ENCODE data around the gene IQGAP1.
"Not testable (repeated sequence)": the region's sequence is repeated elsewhere in the genome, so short reads cannot be mapped to it uniquely, and the experiment has no call there.

The IQGAP1 gene

GRCh38 chr15:90524018-90524803, 136.2 kb downstream of the IQGAP1 start:
- FAIRE-seq; DNase-seq (ENCODE audit: insufficient read length, low spot score): not testable (repeated sequence)

- DNase-seq (ENCODE audit: insufficient read length, low spot score) (no peak), FAIRE-seq (no peak)
These were observed 140.9 kb downstream of the IQGAP1 start for GRCh38 chr15:90529011-90529370.

- DNase-seq (ENCODE audit: insufficient read length, low spot score) (peak; percentile 57), FAIRE-seq (no peak)
These were observed 141.6 kb downstream of the IQGAP1 start, which contains the start of gene CRTC3 for GRCh38 chr15:90529371-90530249. Gene CRTC3 (plus strand): TSS chr15:90529923. CDS start chr15:90530072, 149 bp downstream.

- DNase-seq (ENCODE audit: insufficient read length, low spot score) (peak; percentile 43), FAIRE-seq (no peak)
These were observed 142.4 kb downstream of the IQGAP1 start for GRCh38 chr15:90530250-90531051.

- FAIRE-seq (no peak), DNase-seq (ENCODE audit: insufficient read length, low spot score) (no peak)
These were observed 143.1 kb downstream of the IQGAP1 start for GRCh38 chr15:90531147-90531546.

- no peak for DNase-seq (ENCODE audit: insufficient read length, low spot score)
- no peak for FAIRE-seq
These were observed 147.2 kb downstream of the IQGAP1 start for GRCh38 chr15:90535254-90535653.

GRCh38 chr15:90539789-90540188, 151.7 kb downstream of the IQGAP1 start:
- no peak for DNase-seq (ENCODE audit: insufficient read length, low spot score)
- FAIRE-seq, result no peak

- no peak for FAIRE-seq
- no peak for DNase-seq (ENCODE audit: insufficient read length, low spot score)
These were observed 152.7 kb downstream of the IQGAP1 start for GRCh38 chr15:90540768-90541167.

GRCh38 chr15:90545095-90545494, 157.1 kb downstream of the IQGAP1 start:
- FAIRE-seq (no peak), DNase-seq (ENCODE audit: insufficient read length, low spot score) (no peak)

GRCh38 chr15:90547540-90547939, 159.5 kb downstream of the IQGAP1 start:
- no peak for FAIRE-seq
- DNase-seq (ENCODE audit: insufficient read length, low spot score), result no peak

GRCh38 chr15:90550919-90551318, 162.9 kb downstream of the IQGAP1 start:
- DNase-seq (ENCODE audit: insufficient read length, low spot score), result no peak
- no peak for FAIRE-seq
